SK-N-MC (cell line): ENCODE results near the gene MEP1A.
"Not testable (repeated sequence)": the region's sequence is repeated elsewhere in the genome, so short reads cannot be mapped to it uniquely, and the experiment has no call there.

Experiments used
- EZH2 ChIP-seq: fragments of 200-600 bp; sonication (generic); IDR thresholded peaks from one replicate; pipeline ENCODE4 v1.6.1; 2017; ENCODE audit warnings: antibody characterized with exemption
- FOXP2 ChIP-seq: optimal IDR thresholded peaks from 2 replicates; pipeline ENCODE3; 2011; ENCODE audit warnings: mild to moderate bottlenecking, moderate library complexity; ENCODE audit not compliant: insufficient read depth; ENCODE audit errors: extremely low read length, control extremely low read depth
- POLR2AphosphoS5 ChIP-seq: IDR thresholded peaks from 2 replicates; pipeline ENCODE4 v1.6.1; 2012; ENCODE audit warnings: mild to moderate bottlenecking, low read depth, low read length, borderline replicate concordance

DNA sequence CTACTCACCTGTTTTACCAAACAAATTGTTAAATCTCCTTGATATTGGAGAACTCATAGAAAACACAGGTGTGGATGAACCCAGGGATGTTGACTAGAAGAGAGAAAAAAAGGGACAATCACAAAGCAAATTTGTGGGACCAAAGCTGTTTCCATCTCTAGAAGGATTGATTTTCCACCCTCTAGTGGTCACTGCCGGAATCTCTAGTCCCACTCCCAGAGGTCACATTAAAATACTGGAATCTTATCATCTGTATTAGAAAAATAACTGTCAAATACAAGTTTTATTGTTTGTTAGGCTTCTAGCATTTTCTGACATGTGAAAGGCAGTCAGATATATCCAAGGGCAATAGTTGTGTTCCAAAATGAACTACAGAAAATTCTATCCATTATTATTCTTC lies 62.8 kb downstream of the MEP1A start:
- not testable (repeated sequence) for TF ChIP-seq EZH2, POLR2AphosphoS5, FOXP2
